Measurements from ENCODE around the gene STYX. TPM values are rescaled to one million over a fixed set of nuclear protein-coding genes. Genes with fewer than 3 reads are reported as not detected.
A peak's percentile ranks its signal among the peaks of the same experiment; 100 is the strongest.

The STYX gene
- total RNA-seq, 1 experiment from 2014 or later: 20.6 TPM

DNA sequence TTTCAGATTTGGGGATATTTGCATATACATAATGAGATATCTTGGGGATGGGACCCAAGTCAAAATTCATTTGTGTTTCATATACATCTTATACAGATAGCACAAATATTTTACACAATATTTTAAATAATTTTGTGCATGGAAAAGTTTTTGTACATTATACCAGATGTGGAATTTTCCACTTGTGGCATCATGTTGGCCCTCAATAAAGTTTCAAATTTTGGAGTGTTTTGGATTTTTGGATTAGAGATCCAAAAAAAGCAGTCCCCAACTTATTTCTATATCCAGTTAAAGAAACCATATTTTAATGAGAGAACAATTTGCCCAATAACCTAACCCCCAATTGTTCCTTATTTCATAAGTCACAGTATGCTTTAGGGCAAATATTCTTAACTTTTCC is 56.9 kb downstream of the STYX start:
- TF ChIP-seq TCF7L2 (IDR thresholded peaks at IDR 0.05; ENCODE audit: low read depth, low read length) (no peak), POLR2AphosphoS5 (IDR thresholded peaks at IDR 0.05; ENCODE audit: low read depth, low read length) (no peak), SIN3A (IDR thresholded peaks at IDR 0.05; ENCODE audit: borderline replicate concordance, insufficient read depth, low read depth, low read length) (no peak)
- TF ChIP-seq, protein P1, sequence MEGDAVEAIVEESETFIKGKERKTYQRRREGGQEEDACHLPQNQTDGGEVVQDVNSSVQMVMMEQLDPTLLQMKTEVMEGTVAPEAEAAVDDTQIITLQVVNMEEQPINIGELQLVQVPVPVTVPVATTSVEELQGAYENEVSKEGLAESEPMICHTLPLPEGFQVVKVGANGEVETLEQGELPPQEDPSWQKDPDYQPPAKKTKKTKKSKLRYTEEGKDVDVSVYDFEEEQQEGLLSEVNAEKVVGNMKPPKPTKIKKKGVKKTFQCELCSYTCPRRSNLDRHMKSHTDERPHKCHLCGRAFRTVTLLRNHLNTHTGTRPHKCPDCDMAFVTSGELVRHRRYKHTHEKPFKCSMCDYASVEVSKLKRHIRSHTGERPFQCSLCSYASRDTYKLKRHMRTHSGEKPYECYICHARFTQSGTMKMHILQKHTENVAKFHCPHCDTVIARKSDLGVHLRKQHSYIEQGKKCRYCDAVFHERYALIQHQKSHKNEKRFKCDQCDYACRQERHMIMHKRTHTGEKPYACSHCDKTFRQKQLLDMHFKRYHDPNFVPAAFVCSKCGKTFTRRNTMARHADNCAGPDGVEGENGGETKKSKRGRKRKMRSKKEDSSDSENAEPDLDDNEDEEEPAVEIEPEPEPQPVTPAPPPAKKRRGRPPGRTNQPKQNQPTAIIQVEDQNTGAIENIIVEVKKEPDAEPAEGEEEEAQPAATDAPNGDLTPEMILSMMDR (IDR thresholded peaks at IDR 0.05): no peak
- TF ChIP-seq, protein P2, sequence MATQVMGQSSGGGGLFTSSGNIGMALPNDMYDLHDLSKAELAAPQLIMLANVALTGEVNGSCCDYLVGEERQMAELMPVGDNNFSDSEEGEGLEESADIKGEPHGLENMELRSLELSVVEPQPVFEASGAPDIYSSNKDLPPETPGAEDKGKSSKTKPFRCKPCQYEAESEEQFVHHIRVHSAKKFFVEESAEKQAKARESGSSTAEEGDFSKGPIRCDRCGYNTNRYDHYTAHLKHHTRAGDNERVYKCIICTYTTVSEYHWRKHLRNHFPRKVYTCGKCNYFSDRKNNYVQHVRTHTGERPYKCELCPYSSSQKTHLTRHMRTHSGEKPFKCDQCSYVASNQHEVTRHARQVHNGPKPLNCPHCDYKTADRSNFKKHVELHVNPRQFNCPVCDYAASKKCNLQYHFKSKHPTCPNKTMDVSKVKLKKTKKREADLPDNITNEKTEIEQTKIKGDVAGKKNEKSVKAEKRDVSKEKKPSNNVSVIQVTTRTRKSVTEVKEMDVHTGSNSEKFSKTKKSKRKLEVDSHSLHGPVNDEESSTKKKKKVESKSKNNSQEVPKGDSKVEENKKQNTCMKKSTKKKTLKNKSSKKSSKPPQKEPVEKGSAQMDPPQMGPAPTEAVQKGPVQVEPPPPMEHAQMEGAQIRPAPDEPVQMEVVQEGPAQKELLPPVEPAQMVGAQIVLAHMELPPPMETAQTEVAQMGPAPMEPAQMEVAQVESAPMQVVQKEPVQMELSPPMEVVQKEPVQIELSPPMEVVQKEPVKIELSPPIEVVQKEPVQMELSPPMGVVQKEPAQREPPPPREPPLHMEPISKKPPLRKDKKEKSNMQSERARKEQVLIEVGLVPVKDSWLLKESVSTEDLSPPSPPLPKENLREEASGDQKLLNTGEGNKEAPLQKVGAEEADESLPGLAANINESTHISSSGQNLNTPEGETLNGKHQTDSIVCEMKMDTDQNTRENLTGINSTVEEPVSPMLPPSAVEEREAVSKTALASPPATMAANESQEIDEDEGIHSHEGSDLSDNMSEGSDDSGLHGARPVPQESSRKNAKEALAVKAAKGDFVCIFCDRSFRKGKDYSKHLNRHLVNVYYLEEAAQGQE (IDR thresholded peaks at IDR 0.05; ENCODE audit: insufficient read depth in 1 of 2, low read depth in 2 of 2, low read length in 1 of 2): no peak
- no peaks in the 10 kb centered on the region for H3K27me3 ChIP-seq (ENCODE audit: control insufficient read depth, insufficient read depth, low read length)
- ATAC-seq (no peak), DNase-seq (ENCODE audit: low read depth, low spot score) (no peak)
- CTCF ChIA-PET: no interaction called here
- in situ Hi-C loops (cut with HindIII; ENCODE audit: low pct_unique_long_range_greater_than_20kb, low sequenced_read_pairs) (no loop called here), intact Hi-C loops (cut with micrococcal nuclease; ENCODE audit: unreplicated experiment) (no loop called here)
- H3K4me1 ChIP-seq (ENCODE audit: control insufficient read depth, insufficient read depth, low read length): peaks cover 5% of the 10 kb centered on the region; the same call in 1 of the 2 replicates
- peaks cover 19% of the 10 kb centered on the region for H3K36me3 ChIP-seq (ENCODE audit: control insufficient read depth, insufficient read depth, low read length)
- H3K4me3 ChIP-seq (ENCODE audit: low read depth in 2 of 2, low read length in 2 of 2): no peak overlapping the region
- POLR2A ChIA-PET: no interaction called here
- no peak overlapping the region for H3K27ac ChIP-seq (ENCODE audit: low read length)
- no peaks in the 10 kb centered on the region for H3K9me3 ChIP-seq (ENCODE audit: control insufficient read depth, insufficient read depth, low read depth, low read length)
- BruUV-seq (replicated peaks): no TSS peak

DNA sequence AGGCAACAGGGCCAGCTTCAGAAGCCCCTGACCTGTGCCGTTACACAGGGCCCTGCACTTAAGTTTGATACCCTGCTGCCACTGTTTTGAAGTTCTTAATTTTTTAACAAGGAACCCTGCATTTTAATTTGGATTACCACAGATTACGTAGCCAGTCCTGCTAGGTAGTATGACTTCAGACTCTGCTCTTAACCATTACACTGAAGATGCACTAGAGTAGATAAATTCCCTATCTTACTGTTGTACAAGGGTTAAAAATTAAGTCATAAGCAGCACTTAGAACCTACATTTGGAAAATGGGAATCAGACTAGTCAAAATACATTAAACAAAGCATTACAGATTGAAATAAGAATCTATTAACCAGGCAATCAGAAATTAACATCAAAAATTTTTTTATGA is 59.2 kb downstream of the STYX start:
- no TSS peak for BruUV-seq (replicated peaks)
- Histone ChIP-seq H3K4me3 (ENCODE audit: low read depth in 2 of 2, low read length in 2 of 2) (peak overlapping the region; percentile 70 to 83), H3K9me3 (ENCODE audit: control insufficient read depth, insufficient read depth, low read depth, low read length) (no peaks in the 10 kb centered on the region), H3K36me3 (ENCODE audit: control insufficient read depth, insufficient read depth, low read length) (peaks cover 7% of the 10 kb centered on the region), H3K4me1 (ENCODE audit: control insufficient read depth, insufficient read depth, low read length) (peaks cover 5% of the 10 kb centered on the region), H3K27ac (ENCODE audit: low read length) (peak overlapping the region; percentile 59; the same call in 1 of the 2 replicates), H3K27me3 (ENCODE audit: control insufficient read depth, insufficient read depth, low read length) (no peaks in the 10 kb centered on the region)
- POLR2A ChIA-PET: no interaction called here
- no peak for ATAC-seq
- in situ Hi-C loops (cut with HindIII; ENCODE audit: low pct_unique_long_range_greater_than_20kb, low sequenced_read_pairs) (no loop called here), intact Hi-C loops (cut with micrococcal nuclease; ENCODE audit: unreplicated experiment) (no loop called here)
- DNase-seq (ENCODE audit: low read depth, low spot score): no peak
- TF ChIP-seq POLR2AphosphoS5 (IDR thresholded peaks at IDR 0.05; ENCODE audit: low read depth, low read length): no peak
- TF ChIP-seq TCF7L2 (IDR thresholded peaks at IDR 0.05; ENCODE audit: low read depth, low read length): no peak
- TF ChIP-seq, protein P2 (IDR thresholded peaks at IDR 0.05; ENCODE audit: insufficient read depth in 1 of 2, low read depth in 2 of 2, low read length in 1 of 2): no peak
- no peak for TF ChIP-seq SIN3A (IDR thresholded peaks at IDR 0.05; ENCODE audit: borderline replicate concordance, insufficient read depth, low read depth, low read length)
- TF ChIP-seq, protein P1 (IDR thresholded peaks at IDR 0.05): no peak
- CTCF ChIA-PET: no interaction called here

All from Panc1 (cell line).